ENCODE measurements around the gene CAMK2N2.
A peak's percentile ranks its signal among the peaks of the same experiment; 100 is the strongest.

The CAMK2N2 gene

DNA sequence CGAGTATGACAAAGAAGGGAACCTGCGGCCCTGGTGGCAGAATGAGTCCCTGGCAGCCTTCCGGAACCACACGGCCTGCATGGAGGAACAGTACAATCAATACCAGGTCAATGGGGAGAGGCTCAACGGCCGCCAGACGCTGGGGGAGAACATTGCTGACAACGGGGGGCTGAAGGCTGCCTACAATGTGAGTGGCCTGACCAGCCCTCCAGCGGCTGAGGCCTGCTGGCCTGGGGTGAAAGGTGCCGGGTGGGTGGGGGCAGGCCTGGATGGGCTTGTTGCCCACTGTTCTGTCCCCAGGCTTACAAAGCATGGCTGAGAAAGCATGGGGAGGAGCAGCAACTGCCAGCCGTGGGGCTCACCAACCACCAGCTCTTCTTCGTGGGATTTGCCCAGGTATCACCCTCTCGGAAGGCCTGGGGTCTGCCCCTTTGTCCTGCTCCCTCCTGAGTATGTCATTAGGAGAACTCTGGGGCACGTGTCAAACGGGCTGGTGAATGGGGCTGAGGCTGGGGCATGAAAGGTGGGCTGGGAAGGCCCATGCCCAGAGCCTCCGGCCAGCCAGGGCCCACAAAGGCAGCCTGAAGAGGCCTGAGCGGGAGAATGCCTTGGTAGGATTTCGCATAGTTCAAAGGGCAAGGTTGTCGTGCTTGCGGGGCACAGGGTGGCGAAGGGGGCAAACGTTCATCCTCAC, 29.8 kb upstream of the CAMK2N2 start:
- TF ChIP-seq, protein P1, sequence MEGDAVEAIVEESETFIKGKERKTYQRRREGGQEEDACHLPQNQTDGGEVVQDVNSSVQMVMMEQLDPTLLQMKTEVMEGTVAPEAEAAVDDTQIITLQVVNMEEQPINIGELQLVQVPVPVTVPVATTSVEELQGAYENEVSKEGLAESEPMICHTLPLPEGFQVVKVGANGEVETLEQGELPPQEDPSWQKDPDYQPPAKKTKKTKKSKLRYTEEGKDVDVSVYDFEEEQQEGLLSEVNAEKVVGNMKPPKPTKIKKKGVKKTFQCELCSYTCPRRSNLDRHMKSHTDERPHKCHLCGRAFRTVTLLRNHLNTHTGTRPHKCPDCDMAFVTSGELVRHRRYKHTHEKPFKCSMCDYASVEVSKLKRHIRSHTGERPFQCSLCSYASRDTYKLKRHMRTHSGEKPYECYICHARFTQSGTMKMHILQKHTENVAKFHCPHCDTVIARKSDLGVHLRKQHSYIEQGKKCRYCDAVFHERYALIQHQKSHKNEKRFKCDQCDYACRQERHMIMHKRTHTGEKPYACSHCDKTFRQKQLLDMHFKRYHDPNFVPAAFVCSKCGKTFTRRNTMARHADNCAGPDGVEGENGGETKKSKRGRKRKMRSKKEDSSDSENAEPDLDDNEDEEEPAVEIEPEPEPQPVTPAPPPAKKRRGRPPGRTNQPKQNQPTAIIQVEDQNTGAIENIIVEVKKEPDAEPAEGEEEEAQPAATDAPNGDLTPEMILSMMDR (IDR thresholded peaks at IDR 0.05; ENCODE audit: low read depth, low read length): no peak
- TF ChIP-seq POLR2A (IDR thresholded peaks at IDR 0.05; ENCODE audit: extremely low read depth, insufficient read length) (no peak), MYC (IDR thresholded peaks at IDR 0.05; ENCODE audit: low read depth, low read length) (no peak)
- TF ChIP-seq, protein P2, sequence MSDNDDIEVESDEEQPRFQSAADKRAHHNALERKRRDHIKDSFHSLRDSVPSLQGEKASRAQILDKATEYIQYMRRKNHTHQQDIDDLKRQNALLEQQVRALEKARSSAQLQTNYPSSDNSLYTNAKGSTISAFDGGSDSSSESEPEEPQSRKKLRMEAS (IDR thresholded peaks at IDR 0.05; ENCODE audit: low read depth, low read length): no peak

DNA sequence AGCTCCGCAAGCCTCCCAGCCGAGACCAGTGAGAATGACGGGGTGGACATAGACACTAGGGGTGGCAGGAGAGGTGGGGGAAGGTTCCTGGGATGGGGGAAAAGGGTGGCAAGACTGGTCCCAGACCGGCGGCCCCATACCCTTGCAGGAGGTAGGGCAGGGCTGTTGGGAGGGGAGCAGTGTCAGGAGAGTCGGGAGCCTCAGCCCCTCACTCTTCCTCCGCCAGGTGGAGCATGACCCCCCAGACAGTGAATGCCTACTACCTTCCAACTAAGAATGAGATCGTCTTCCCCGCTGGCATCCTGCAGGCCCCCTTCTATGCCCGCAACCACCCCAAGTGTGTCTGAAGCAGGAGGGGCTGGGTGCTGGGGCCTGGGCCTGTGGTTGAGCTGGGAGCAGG, 29.0 kb upstream of the CAMK2N2 start:
- TF ChIP-seq MYC (IDR thresholded peaks at IDR 0.05; ENCODE audit: low read depth, low read length) (no peak), POLR2A (IDR thresholded peaks at IDR 0.05; ENCODE audit: extremely low read depth, insufficient read length) (no peak)
- TF ChIP-seq, protein P2 (IDR thresholded peaks at IDR 0.05; ENCODE audit: low read depth, low read length): no peak
- TF ChIP-seq, protein P1 (IDR thresholded peaks at IDR 0.05; ENCODE audit: low read depth, low read length): no peak
- DNase-seq (ENCODE audit: low read depth): no peak
- no peak overlapping the region for H3K4me3 ChIP-seq (ENCODE audit: low read depth, low read length)

More for the DNA sequence above, 29.8 kb upstream of the CAMK2N2 start:
- no peak for DNase-seq (ENCODE audit: low read depth)
- no peak overlapping the region for H3K4me3 ChIP-seq (ENCODE audit: low read depth, low read length)

DNA sequence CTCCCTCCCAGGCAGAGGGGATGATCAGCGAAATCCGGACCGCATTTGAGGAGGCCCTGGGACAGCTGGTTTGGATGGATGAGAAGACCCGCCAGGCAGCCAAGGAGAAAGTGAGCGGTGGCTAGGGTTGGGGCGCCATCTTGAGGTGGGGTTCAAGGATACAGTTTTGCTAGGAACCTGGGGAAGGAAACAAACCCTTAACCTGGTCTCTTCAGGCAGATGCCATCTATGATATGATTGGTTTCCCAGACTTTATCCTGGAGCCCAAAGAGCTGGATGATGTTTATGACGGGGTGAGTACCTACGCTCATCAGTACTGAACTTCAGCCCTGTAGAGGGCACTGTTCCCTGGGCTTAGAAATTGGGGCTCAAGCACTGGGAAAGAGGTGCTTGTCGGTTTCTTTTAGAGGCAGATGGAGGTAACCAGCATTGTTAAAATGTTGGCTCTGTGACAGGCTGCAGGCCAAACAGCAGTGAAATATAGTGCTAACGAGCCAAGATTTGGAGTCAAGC, 28.1 kb upstream of the CAMK2N2 start:
- peak; percentile 72 for DNase-seq (ENCODE audit: low read depth)
- no peak overlapping the region for H3K4me3 ChIP-seq (ENCODE audit: low read depth, low read length)
- TF ChIP-seq, protein P2 (IDR thresholded peaks at IDR 0.05; ENCODE audit: low read depth, low read length): no peak
- TF ChIP-seq, protein P1 (IDR thresholded peaks at IDR 0.05; ENCODE audit: low read depth, low read length): peak; percentile 66
- TF ChIP-seq POLR2A (IDR thresholded peaks at IDR 0.05; ENCODE audit: extremely low read depth, insufficient read length) (no peak), MYC (IDR thresholded peaks at IDR 0.05; ENCODE audit: low read depth, low read length) (0 out of 2 replicates have a peak, but pooled peaks have one; percentile 24)

DNA sequence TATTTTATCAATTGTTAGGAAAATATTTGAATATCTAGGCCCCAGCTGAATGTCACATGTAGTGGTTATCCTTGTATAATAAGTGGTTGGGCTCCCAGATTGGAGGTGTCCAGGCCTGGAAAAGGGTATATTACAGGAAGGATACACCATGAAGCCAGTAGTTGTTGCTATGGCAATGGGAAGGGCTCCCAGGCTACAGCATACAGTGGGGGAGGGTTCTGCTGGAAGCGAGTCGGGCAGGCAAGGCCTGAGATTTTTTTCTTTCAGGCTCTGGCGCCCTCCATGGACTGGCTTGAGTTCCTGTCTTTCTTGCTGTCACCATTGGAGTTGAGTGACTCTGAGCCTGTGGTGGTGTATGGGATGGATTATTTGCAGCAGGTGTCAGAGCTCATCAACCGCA, 23.3 kb upstream of the CAMK2N2 start:
- no peak overlapping the region for H3K4me3 ChIP-seq (ENCODE audit: low read depth, low read length)
- TF ChIP-seq, protein P2 (IDR thresholded peaks at IDR 0.05; ENCODE audit: low read depth, low read length): no peak
- TF ChIP-seq, protein P1 (IDR thresholded peaks at IDR 0.05; ENCODE audit: low read depth, low read length): peak; percentile 57
- peak; percentile 62 for DNase-seq (ENCODE audit: low read depth)

DNA sequence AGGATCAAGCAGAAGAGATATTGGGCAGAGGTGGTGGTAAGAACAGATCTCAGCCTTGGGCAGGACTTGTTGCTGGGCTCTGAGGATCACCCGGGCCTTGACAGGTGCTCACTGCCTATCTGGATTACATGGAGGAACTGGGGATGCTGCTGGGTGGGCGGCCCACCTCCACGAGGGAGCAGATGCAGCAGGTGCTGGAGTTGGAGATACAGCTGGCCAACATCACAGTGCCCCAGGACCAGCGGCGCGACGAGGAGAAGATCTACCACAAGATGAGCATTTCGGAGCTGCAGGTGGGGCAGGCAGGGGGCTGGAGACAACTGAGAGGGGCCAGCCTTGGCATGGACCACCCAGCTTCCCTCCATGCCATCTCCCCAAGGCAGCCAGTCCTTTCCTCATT, 22.3 kb upstream of the CAMK2N2 start:
- no peak for DNase-seq (ENCODE audit: low read depth)
- TF ChIP-seq, protein P2 (IDR thresholded peaks at IDR 0.05; ENCODE audit: low read depth, low read length): no peak
- TF ChIP-seq MYC (IDR thresholded peaks at IDR 0.05; ENCODE audit: low read depth, low read length): no peak
- TF ChIP-seq, protein P1 (IDR thresholded peaks at IDR 0.05; ENCODE audit: low read depth, low read length): no peak
- TF ChIP-seq POLR2A (IDR thresholded peaks at IDR 0.05; ENCODE audit: extremely low read depth, insufficient read length): no peak
- H3K4me3 ChIP-seq (ENCODE audit: low read depth, low read length): no peak overlapping the region

Measured in NB4 (cell line).